ENCODE data around the gene ARL15.

Gene ARL15

GRCh38 chr5:54242297-54242696, 68.1 kb downstream of the ARL15 start:
- no peak for DNase-seq

- DNase-seq, result no peak
Observed at GRCh38 chr5:54234304-54234933, 76.0 kb downstream of the ARL15 start.

- DNase-seq, result no peak
Observed at GRCh38 chr5:54230936-54231685, 79.3 kb downstream of the ARL15 start.

GRCh38 chr5:54229041-54229780, 81.2 kb downstream of the ARL15 start:
- peak; percentile 44 for DNase-seq

GRCh38 chr5:54227759-54228158, 82.6 kb downstream of the ARL15 start:
- no peak for DNase-seq

GRCh38 chr5:54227109-54227508, 83.3 kb downstream of the ARL15 start:
- no peak for DNase-seq

GRCh38 chr5:54226215-54226614, 84.2 kb downstream of the ARL15 start:
- no peak for DNase-seq

- DNase-seq, result no peak
Observed at GRCh38 chr5:54224103-54224826, 86.1 kb downstream of the ARL15 start.

GRCh38 chr5:54222336-54222735, 88.0 kb downstream of the ARL15 start:
- no peak for DNase-seq

GRCh38 chr5:54221135-54221534, 89.2 kb downstream of the ARL15 start:
- no peak for DNase-seq

- DNase-seq, result no peak
Observed at GRCh38 chr5:54220230-54221040, 89.9 kb downstream of the ARL15 start.

- no peak for DNase-seq
Observed at GRCh38 chr5:54217826-54218503, 92.4 kb downstream of the ARL15 start.

GRCh38 chr5:54215233-54215736, 95.1 kb downstream of the ARL15 start:
- DNase-seq, result no peak

GRCh38 chr5:54214722-54215121, 95.7 kb downstream of the ARL15 start:
- DNase-seq, result no peak

- no peak for DNase-seq
Observed at GRCh38 chr5:54212331-54212730, 98.0 kb downstream of the ARL15 start.

GRCh38 chr5:54211912-54212311, 98.5 kb downstream of the ARL15 start:
- no peak for DNase-seq

GRCh38 chr5:54207566-54207965, 102.8 kb downstream of the ARL15 start:
- DNase-seq, result no peak

GRCh38 chr5:54206580-54207229, 103.7 kb downstream of the ARL15 start:
- DNase-seq, result no peak

- no peak for DNase-seq
Observed at GRCh38 chr5:54205918-54206317, 104.5 kb downstream of the ARL15 start.

- DNase-seq, result no peak
Observed at GRCh38 chr5:54205453-54205852, 104.9 kb downstream of the ARL15 start.

- no peak for DNase-seq
Observed at GRCh38 chr5:54197018-54197417, 113.4 kb downstream of the ARL15 start.

Measured in activated effector memory CD4-positive, alpha-beta T cell treated with Interleukin-2 at 50 U/mL for 16 hours (primary cell).